Neural crest cell (in vitro differentiated cells): ENCODE results near the gene MEF2A. TPM values are rescaled to one million over a fixed set of nuclear protein-coding genes. Genes with fewer than 3 reads are reported as not detected.
A peak's percentile ranks its signal among the peaks of the same experiment; 100 is the strongest.

Experiments used
- DNase-seq: peaks from one replicate; pipeline ENCODE4 v3.0.0; 2021; ENCODE audit warnings: low read depth, mixed read lengths, low spot score
- H3K27ac Mint-ChIP-seq: one replicate; pipeline ENCODE4 v1.8.0; 2021; ENCODE audit warnings: mild to moderate bottlenecking, mixed read lengths; ENCODE audit not compliant: unreplicated experiment
- H3K27me3 Mint-ChIP-seq: 2 replicates; pipeline ENCODE4 v1.8.0; 2021; ENCODE audit warnings: low read depth, mild to moderate bottlenecking, mixed read lengths
- H3K36me3 Mint-ChIP-seq: 2 replicates; pipeline ENCODE4 v1.8.0; 2021; ENCODE audit warnings: low read depth, mild to moderate bottlenecking, mixed read lengths
- H3K4me1 Mint-ChIP-seq: 2 replicates; pipeline ENCODE4 v1.8.0; 2021; ENCODE audit warnings: mixed read lengths
- H3K4me3 Mint-ChIP-seq: one replicate; pipeline ENCODE4 v1.8.0; 2021; ENCODE audit warnings: mild to moderate bottlenecking, mixed read lengths
- H3K9me3 Mint-ChIP-seq: 2 replicates; pipeline ENCODE4 v1.8.0; 2021; ENCODE audit warnings: mixed read lengths
- total RNA-seq: library from RNA; stranded (reverse); gene quantifications from 2 replicates; pipeline ENCODE4 v1.2.1, GENCODE V29; 2021
- TF ChIP-seq, protein P1 (sequence below): fragments of 200-600 bp; sonication (generic); conservative IDR thresholded peaks from 2 replicates; pipeline ENCODE4 v1.5.0; 2021; ENCODE audit warnings: antibody characterized with exemption, mild to moderate bottlenecking

The MEF2A gene
- total RNA-seq, 1 donor from 2014 or later: 21.5 TPM

GRCh38 chr15:99708563-99708962 is 142.8 kb downstream of the MEF2A start:
- Mint-ChIP-seq H3K4me3 (no peak overlapping the region), H3K27me3 (no peaks in the 10 kb centered on the region), H3K27ac (no peak overlapping the region), H3K9me3 (no peaks in the 10 kb centered on the region), H3K36me3 (peaks cover 4% of the 10 kb centered on the region), H3K4me1 (peaks cover 9% of the 10 kb centered on the region)
- TF ChIP-seq, protein P1, sequence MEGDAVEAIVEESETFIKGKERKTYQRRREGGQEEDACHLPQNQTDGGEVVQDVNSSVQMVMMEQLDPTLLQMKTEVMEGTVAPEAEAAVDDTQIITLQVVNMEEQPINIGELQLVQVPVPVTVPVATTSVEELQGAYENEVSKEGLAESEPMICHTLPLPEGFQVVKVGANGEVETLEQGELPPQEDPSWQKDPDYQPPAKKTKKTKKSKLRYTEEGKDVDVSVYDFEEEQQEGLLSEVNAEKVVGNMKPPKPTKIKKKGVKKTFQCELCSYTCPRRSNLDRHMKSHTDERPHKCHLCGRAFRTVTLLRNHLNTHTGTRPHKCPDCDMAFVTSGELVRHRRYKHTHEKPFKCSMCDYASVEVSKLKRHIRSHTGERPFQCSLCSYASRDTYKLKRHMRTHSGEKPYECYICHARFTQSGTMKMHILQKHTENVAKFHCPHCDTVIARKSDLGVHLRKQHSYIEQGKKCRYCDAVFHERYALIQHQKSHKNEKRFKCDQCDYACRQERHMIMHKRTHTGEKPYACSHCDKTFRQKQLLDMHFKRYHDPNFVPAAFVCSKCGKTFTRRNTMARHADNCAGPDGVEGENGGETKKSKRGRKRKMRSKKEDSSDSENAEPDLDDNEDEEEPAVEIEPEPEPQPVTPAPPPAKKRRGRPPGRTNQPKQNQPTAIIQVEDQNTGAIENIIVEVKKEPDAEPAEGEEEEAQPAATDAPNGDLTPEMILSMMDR: no peak
- no peak for DNase-seq

DNA sequence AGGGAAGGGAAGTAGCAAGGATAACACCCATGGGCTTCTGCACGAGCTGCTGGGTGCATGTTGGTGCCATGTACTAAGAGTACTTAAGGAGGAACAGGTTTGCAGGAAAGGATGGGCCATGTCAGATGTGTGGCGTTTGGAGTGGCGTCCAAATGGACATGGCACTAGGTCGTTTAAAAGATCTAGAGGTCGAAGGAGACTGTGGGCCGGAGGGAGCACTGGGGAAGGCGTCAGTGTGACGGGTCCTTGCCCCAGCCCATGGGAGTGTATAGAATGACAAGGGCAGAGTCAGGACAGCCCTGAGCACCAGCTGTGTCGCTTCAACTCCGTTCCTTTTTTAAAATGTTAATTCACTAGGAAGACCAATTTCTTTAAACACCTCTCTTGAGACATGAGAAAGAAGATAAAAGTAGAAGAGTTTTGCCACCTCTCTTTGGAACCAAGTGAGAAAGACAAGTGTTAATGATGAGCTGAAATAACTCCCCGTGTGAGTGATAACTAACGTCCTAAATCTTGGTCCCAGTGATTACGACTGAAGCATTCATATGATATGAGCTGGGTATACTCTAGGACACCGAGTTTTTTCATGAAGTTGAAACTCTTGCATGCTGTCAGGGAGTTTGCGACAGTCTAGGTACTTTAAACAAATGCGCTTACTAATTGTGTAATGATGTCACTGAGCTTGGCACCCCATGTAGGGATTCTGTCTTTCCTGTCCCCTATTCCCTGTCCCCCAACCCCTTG is 143.6 kb downstream of the MEF2A start:
- H3K4me1 Mint-ChIP-seq: peaks cover 2% of the 10 kb centered on the region
- no peak overlapping the region for H3K4me3 Mint-ChIP-seq
- no peaks in the 10 kb centered on the region for H3K27me3 Mint-ChIP-seq
- TF ChIP-seq, protein P1: no peak
- H3K27ac Mint-ChIP-seq: no peak overlapping the region
- DNase-seq: no peak
- H3K9me3 Mint-ChIP-seq: no peaks in the 10 kb centered on the region
- H3K36me3 Mint-ChIP-seq: peaks cover 4% of the 10 kb centered on the region

DNA sequence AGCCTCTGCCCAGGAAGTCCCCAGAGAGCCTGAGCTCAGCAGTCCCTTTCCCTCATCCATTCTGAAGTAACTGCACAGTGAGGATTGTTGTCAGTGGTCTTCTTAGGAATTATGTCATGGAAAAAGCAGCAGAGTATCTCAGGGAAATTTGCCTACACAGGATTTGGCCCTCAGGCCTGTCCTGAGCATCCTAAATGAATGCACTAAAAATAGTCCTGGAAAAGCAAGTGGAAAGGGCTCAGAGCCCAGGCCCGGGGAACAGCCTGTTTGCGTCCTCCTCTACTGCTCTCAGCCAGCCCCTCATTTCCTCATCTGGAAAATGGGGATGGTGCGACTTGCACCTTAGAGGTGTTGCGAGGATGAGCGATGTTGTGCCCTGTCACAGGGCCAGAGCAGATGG is 145.8 kb downstream of the MEF2A start:
- Mint-ChIP-seq H3K4me3 (no peak overlapping the region), H3K36me3 (peaks cover 10% of the 10 kb centered on the region), H3K27me3 (no peaks in the 10 kb centered on the region), H3K9me3 (no peaks in the 10 kb centered on the region), H3K27ac (no peak overlapping the region), H3K4me1 (no peaks in the 10 kb centered on the region)
- TF ChIP-seq, protein P1: no peak
- no peak for DNase-seq

GRCh38 chr15:99712415-99712814 is 146.6 kb downstream of the MEF2A start:
- no peaks in the 10 kb centered on the region for H3K4me1 Mint-ChIP-seq
- TF ChIP-seq, protein P1: no peak
- no peak overlapping the region for H3K4me3 Mint-ChIP-seq
- H3K36me3 Mint-ChIP-seq: peaks cover 10% of the 10 kb centered on the region
- no peaks in the 10 kb centered on the region for H3K9me3 Mint-ChIP-seq
- H3K27me3 Mint-ChIP-seq: no peaks in the 10 kb centered on the region
- no peak for DNase-seq
- H3K27ac Mint-ChIP-seq: no peak overlapping the region

DNA sequence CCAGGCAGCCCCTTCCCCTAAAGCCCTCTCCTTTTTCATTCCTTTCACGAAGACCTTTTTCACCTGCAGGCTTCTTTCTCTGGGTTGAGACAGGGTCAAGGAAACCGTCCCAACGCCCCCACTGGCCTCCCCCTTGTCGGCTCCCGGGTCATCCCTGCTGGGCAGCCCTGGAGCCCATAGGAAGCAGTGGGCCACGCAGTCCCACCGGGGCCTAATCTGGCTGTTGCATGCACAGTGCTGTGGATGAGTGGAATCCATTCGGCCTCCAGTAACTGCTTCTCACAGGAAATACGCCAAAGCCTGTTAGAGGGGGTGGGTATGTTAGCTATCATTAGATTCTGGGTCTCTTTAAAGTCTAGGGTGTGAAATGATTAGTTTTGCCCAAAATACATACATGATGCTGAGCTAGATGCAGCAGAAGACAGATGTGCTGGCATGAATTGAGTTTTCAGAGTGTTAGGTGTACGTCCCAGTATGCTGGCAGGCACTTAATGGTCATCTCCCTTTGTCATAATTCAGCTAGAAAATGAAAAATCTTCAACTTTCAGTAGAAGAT is 150.8 kb downstream of the MEF2A start:
- TF ChIP-seq, protein P1: no peak
- no peaks in the 10 kb centered on the region for H3K4me1 Mint-ChIP-seq
- H3K27ac Mint-ChIP-seq: peak overlapping the region; percentile 50
- no peaks in the 10 kb centered on the region for H3K27me3 Mint-ChIP-seq
- no peak for DNase-seq
- H3K9me3 Mint-ChIP-seq: no peaks in the 10 kb centered on the region
- no peak overlapping the region for H3K4me3 Mint-ChIP-seq
- peaks cover 25% of the 10 kb centered on the region for H3K36me3 Mint-ChIP-seq
